Measurements from ENCODE around the gene ACTL6B. TPM values are rescaled to one million over a fixed set of nuclear protein-coding genes. Genes with fewer than 3 reads are reported as not detected.
"Not testable (repeated sequence)": the region's sequence is repeated elsewhere in the genome, so short reads cannot be mapped to it uniquely, and the experiment has no call there.

ACTL6B gene
- not detected for total RNA-seq

DNA sequence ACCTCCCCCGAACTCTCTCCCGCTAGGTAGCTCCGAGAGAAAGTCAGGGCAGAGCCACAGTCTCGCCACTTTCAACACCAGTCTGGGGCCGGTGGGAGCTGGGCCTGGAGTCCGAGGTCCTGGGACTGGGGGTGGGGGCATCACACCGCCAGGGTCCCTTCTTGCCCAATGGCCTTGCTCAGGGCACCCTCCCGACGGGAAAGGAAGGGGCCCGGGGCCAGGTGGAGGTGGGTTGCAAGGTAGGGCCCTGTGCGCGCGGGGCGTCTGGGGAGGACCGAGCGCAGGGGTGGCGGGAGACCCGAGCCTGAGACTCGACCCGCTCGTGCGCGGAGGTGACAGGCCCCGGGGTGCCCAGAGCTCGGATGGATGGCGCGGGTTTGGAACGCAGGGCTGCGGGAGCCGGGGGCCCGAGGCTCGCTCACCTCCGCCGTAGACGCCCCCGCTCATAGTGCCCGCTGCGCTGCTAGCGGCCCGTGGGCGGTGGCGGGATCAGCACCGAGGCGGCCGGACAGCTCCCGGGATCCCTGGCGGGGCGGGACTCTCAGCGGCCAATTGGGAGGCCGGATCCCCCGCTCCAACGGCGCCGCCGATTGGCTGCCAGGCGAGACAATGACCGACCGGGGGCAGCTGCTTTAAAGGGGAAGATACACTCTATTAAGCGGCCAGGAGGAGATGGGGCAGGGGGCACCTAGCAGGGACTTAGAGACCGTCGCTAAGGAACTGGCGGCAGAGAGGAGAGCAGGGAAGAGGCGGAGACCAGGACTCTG, at the start of gene ACTL6B:
TSS of gene ACTL6B (minus strand) at position 541 of the 767 bp plus-strand sequence. CDS start at position 447, 94 bp downstream.
- ATAC-seq (ENCODE audit: low FRiP score) (peak; percentile 56), DNase-seq (ENCODE audit: low spot score) (no peak)
- TF ChIP-seq, protein P1, sequence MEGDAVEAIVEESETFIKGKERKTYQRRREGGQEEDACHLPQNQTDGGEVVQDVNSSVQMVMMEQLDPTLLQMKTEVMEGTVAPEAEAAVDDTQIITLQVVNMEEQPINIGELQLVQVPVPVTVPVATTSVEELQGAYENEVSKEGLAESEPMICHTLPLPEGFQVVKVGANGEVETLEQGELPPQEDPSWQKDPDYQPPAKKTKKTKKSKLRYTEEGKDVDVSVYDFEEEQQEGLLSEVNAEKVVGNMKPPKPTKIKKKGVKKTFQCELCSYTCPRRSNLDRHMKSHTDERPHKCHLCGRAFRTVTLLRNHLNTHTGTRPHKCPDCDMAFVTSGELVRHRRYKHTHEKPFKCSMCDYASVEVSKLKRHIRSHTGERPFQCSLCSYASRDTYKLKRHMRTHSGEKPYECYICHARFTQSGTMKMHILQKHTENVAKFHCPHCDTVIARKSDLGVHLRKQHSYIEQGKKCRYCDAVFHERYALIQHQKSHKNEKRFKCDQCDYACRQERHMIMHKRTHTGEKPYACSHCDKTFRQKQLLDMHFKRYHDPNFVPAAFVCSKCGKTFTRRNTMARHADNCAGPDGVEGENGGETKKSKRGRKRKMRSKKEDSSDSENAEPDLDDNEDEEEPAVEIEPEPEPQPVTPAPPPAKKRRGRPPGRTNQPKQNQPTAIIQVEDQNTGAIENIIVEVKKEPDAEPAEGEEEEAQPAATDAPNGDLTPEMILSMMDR (IDR thresholded peaks at IDR 0.05), result no peak

DNA sequence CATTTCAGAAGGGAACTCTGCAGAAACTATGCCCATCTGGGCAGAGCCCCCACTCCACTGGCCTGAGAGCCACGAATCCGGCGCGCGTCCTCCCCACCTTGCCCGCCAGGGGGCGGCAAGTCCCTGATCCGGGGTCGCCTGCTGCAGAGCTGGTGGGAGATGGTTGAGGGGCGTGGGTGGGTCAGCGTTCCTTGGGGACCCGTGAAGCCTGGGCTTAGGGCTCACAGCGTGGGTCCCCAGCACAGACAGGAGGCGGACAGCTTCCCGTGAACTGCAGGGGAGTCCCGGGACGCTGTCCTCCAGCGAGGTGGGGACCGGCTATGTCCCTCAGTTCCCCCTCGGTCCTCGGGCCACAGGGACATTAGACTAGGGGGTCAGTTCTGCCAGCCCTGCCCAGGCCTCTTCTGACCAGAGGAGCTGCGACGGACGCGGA, 49.1 kb upstream of the ACTL6B start:
- peak; percentile 76 for ATAC-seq (ENCODE audit: low FRiP score)
- peak; percentile 77 for DNase-seq (ENCODE audit: low spot score)
- TF ChIP-seq, protein P1 (IDR thresholded peaks at IDR 0.05), result peak in 2 of 3 donors; percentile 18 to 71

DNA sequence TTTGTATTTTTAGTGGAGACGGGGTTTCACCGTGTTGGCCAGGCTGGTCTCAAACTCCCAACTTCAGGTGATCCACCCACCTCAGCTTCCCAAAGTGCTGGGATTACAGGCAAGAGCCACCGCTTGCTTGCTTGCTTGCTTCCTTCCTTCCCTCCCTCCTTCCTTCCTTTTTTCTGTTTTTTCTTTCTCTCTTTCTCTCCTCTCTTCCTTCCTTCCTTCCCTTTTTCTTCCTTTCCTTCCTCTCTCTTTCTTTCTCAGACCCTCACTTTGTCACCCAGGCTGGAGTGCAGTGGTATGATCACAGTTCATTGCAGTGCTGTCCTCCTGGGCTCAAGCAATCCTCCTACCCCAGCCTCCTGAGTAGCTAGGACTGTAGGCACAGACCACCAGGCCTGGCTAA, 44.8 kb upstream of the ACTL6B start:
- ATAC-seq (ENCODE audit: low FRiP score); DNase-seq (ENCODE audit: low spot score): not testable (repeated sequence)

DNA sequence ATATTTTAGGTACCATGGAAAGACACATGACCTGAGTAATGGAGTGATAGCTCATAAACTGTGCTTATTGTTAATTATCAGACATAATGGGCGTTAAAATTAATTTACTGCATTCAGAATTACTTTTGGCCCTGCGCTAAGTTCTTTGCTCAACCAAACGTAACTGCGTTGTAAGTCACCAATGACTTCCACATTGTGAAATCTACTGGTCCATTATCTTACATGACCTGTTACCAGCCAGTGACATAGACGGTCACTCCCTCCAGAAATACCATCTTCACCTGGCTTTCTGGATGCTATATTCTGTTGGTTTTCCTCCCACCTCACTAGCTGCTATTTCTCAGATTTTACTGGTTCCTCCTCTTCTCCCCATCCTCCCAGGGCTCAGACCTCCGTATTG, 42.8 kb upstream of the ACTL6B start:
- DNase-seq (ENCODE audit: low spot score) (no peak), ATAC-seq (ENCODE audit: low FRiP score) (no peak)
- TF ChIP-seq, protein P1 (IDR thresholded peaks at IDR 0.05), result no peak

DNA sequence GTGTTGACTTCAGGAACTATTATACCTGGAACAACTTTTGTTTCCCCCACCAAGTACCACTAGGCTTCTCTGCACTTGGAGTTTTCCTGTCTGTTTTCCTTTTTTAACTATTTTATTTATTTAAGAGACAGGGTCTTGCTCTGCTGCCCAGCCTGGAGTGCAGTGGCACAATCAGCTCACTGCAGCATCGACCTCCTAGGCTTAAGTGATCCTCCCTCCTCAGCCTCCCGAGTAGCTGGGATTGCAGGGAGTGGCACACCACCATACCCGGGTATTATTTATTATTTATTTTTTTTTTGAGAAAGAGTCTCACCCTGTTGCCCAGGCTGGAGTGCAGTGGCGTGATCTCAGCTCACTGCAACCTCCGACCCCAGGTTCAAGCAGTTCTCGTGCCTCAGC, 39.9 kb upstream of the ACTL6B start:
- no peak for ATAC-seq (ENCODE audit: low FRiP score)
- DNase-seq (ENCODE audit: low spot score), result no peak
- TF ChIP-seq, protein P1 (IDR thresholded peaks at IDR 0.05), result no peak

DNA sequence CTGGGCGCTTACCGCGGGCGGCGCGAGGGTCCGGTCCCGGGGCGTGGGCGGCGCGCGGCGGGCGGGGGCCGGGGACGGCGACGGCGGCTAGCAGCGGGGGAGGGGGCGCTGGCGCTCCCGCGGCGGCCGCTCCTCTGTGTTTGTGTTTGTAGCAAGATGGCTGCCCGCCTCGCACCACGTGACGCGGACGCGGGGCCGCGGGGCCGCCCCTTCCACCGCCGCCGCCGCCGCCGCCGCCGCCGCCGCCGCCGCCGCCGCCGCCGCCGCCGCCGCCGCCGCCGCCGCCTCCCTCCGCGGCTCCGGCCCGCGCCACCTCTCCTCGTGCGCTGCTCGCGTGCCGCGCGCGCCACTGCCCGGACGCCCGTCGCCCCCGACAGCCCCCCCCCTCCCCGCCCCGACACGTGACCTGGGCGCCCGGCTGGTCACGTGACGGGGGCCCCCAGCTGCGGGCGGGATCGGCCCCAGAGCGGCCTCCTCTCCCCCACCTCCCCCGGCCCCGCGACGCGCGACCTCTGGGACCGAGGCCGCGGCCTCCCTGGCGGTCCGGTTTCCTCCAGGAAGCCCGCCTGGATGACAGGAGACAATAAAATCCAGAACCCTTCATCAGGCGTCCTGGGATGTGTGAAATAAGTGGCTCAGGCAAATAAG, 38.0 kb upstream of the ACTL6B start, which contains the start of gene GIGYF1:
TSS of gene GIGYF1 (minus strand) at position 153 of the 648 bp plus-strand sequence. CDS start 6,012 bp downstream, outside the sequence.
- TF ChIP-seq, protein P1 (IDR thresholded peaks at IDR 0.05), result no peak
- ATAC-seq (ENCODE audit: low FRiP score) (peak; percentile 58), DNase-seq (ENCODE audit: low spot score) (no peak)

DNA sequence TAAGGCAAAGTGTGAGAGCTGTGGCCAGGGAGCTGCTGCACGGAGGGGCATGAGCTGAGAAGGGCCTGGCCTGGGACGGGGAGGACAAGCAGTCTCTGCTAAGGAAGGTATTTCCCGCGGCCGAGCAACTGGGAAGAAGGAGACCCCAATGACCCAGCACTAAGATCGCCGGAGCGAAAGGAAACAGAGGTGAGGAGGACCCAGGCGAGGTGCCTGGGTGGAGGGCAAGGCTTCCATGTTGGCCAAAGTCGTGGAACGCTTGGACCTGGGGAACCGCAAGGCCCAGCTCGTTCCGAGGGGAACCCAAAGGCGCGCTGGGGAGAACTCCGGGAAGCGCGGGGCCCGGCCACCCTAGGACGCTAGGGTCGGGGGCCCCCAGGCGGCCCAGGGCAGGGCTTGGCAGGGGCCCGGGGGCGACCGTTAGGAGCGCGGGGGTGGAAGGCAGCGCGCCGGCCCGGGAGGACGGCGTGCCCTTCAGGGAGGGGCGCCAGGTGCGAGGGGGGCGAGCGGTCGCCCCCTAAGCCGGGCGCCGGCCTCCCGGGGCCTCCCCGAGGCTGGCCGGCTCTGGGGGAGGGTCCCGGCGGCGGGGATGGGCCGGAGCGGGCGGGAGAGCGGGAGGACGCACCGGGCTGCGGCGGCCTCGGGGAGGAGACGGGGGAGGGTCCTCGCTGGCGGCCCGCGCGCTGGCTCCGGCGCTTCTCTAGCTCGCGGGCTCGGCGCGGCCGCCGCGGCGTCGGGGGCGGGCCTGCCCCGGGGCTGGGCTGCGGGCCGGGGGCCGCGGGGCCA, 37.3 kb upstream of the ACTL6B start:
- TF ChIP-seq, protein P1 (IDR thresholded peaks at IDR 0.05), result no peak
- DNase-seq (ENCODE audit: low spot score) (no peak), ATAC-seq (ENCODE audit: low FRiP score) (peak; percentile 37)

Measured in omental fat pad (tissue), 4 donors.